Esophagus (tissue), 2 donors: ENCODE data around the gene CTSD. TPM values are rescaled to one million over a fixed set of nuclear protein-coding genes. Genes with fewer than 3 reads are reported as not detected.

Experiments used
- H3K27ac ChIP-seq, 2 donors: one replicate each; pipeline ENCODE4 v1.5.1; 2013; ENCODE audit warnings: low read depth in 2 of 2, mild to moderate bottlenecking in 2 of 2, inconsistent platforms in 1 of 2, low read length in 1 of 2, moderate library complexity in 1 of 2
- H3K27me3 ChIP-seq, 2 donors: one replicate each; pipeline ENCODE4 v1.6.1; 2013; ENCODE audit warnings: low read length in 2 of 2, control low read depth in 1 of 2, mild to moderate bottlenecking in 1 of 2; ENCODE audit not compliant: insufficient read depth in 2 of 2, control insufficient read depth in 1 of 2
- H3K36me3 ChIP-seq, 2 donors: one replicate each; pipeline ENCODE4 v1.6.1; 2013; ENCODE audit warnings: low read length in 1 of 2; ENCODE audit not compliant: control insufficient read depth in 2 of 2, insufficient read depth in 2 of 2
- H3K4me1 ChIP-seq, 2 donors: one replicate each; pipeline ENCODE4 v1.6.1; 2013; ENCODE audit warnings: low read length in 1 of 2; ENCODE audit not compliant: control insufficient read depth in 2 of 2, insufficient read depth in 2 of 2
- H3K4me3 ChIP-seq, 2 donors: one replicate each; pipeline ENCODE4 v1.5.1; 2013; ENCODE audit warnings: low read length in 2 of 2, mild to moderate bottlenecking in 2 of 2, low read depth in 1 of 2, moderate library complexity in 1 of 2
- H3K9me3 ChIP-seq, 2 donors: one replicate each; pipeline ENCODE4 v1.6.1; 2013; ENCODE audit warnings: mild to moderate bottlenecking in 2 of 2, low read depth in 1 of 2, low read length in 1 of 2, moderate library complexity in 1 of 2; ENCODE audit not compliant: control insufficient read depth in 2 of 2, insufficient read depth in 1 of 2
- WGBS, 2 donors: extraction: QIAGEN DNeasy Blood & Tissue Kit; methylation state at CpG; one replicate each; pipeline ENCODE4 v1.1.7; 2013; 5-methylcytosine and 5-hydroxymethylcytosine counted together
- polyA plus RNA-seq, 2 donors: library from polyadenylated mRNA; stranded (reverse); fragments of 200-250 nt; gene quantifications; one replicate each; pipeline ENCODE4 v1.2.3, GENCODE V29; 2013
- donor health status: healthy with polysubstance abuse.
- donor health status: Bipolar disorder and iron deficiency.

CTSD gene
- polyA plus RNA-seq, 2 donors = 273 to 284 TPM

DNA sequence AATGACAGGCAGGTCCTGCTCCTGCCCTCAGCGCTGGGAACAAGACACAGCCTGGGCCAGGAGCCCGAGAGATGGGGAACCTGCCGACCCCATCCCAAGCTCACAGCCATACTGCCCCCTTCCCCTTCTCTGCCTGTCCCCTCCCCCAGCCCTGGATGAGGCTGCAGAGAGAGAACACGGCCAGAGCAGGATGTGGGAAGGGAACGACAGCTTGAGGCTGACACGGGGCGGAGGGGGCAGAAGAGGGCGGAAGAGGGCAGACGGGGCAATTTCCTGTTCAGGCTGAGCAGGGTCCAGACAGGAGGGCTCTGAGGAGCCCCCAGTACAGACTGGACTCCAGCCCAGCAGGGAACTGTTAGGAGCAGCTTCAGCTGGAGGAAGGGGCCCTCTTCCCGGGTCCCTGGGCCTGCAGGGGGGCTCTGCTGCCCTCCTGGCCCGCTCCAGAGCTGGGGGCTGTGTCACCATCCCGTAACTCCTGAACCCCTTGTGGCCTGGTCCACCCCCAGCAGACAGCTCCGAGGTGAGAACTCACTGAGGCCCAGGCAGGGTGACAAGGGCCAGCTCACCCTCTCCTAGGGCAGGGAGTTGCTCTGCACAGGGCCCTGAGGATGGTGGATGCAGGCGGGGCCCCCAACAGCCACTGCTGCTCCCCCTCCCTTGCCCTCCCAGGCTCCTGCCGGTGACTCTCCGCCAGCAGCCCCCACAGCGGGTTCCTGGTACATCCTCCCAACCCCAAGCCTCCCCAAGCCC lies 5.7 kb downstream of the CTSD start:
- Histone ChIP-seq H3K4me1 (peaks cover 8 to 48% of the 10 kb centered on the region in 2 donors), H3K27ac (peak overlapping the region; percentile 22 to 34), H3K4me3 (no peak overlapping the region), H3K36me3 (peaks cover 4 to 73% of the 10 kb centered on the region in 2 donors), H3K9me3 (no peaks in the 10 kb centered on the region), H3K27me3 (no peaks in the 10 kb centered on the region)
- 55 to 69% methylated on average over 17 of the region's 17 CpGs for WGBS, 2 donors

GRCh38 chr11:1756791-1757771 lies 6.6 kb downstream of the CTSD start:
- Histone ChIP-seq H3K27ac (no peak overlapping the region), H3K27me3 (no peaks in the 10 kb centered on the region), H3K9me3 (no peaks in the 10 kb centered on the region), H3K36me3 (peaks cover 4 to 79% of the 10 kb centered on the region in 2 donors), H3K4me1 (peaks cover 6 to 41% of the 10 kb centered on the region in 2 donors), H3K4me3 (no peak overlapping the region)
- WGBS, 2 donors = 81 to 84% methylated on average over 41 of the region's 41 CpGs

GRCh38 chr11:1755692-1756561 lies 7.8 kb downstream of the CTSD start:
- 57 to 66% methylated on average over 16 of the region's 16 CpGs for WGBS, 2 donors
- peak overlapping the region in 1 of 2 donors; percentile 47 for H3K27ac ChIP-seq
- no peaks in the 10 kb centered on the region for H3K9me3 ChIP-seq
- H3K36me3 ChIP-seq = peaks cover 4 to 70% of the 10 kb centered on the region in 2 donors
- H3K4me1 ChIP-seq = peaks cover 4 to 32% of the 10 kb centered on the region in 2 donors
- H3K27me3 ChIP-seq = no peaks in the 10 kb centered on the region
- H3K4me3 ChIP-seq = no peak overlapping the region

GRCh38 chr11:1755344-1755691 lies 8.4 kb downstream of the CTSD start:
- Histone ChIP-seq H3K9me3 (no peaks in the 10 kb centered on the region), H3K36me3 (peaks cover 4 to 64% of the 10 kb centered on the region in 2 donors), H3K27me3 (no peaks in the 10 kb centered on the region), H3K4me1 (peaks cover 6 to 30% of the 10 kb centered on the region in 2 donors), H3K27ac (peak overlapping the region in 1 of 2 donors; percentile 15), H3K4me3 (no peak overlapping the region)
- WGBS, 2 donors = 70 to 72% methylated on average over 9 of the region's 9 CpGs

- Histone ChIP-seq H3K4me3 (no peak overlapping the region), H3K4me1 (peaks cover 6 to 30% of the 10 kb centered on the region in 2 donors), H3K27ac (no peak overlapping the region), H3K27me3 (no peaks in the 10 kb centered on the region), H3K9me3 (no peaks in the 10 kb centered on the region), H3K36me3 (peaks cover 4 to 58% of the 10 kb centered on the region in 2 donors)
- whole genome bisulfite sequencing, 2 donors = 91 to 92% methylated on average over 8 of the region's 8 CpGs
Observed at GRCh38 chr11:1754376-1755150, 9.2 kb downstream of the CTSD start.

- Histone ChIP-seq H3K4me3 (no peak overlapping the region), H3K27me3 (no peaks in the 10 kb centered on the region), H3K4me1 (peaks cover 11 to 27% of the 10 kb centered on the region in 2 donors), H3K36me3 (peaks cover 4 to 51% of the 10 kb centered on the region in 2 donors), H3K27ac (no peak overlapping the region), H3K9me3 (no peaks in the 10 kb centered on the region)
- 88 to 90% methylated on average over 14 of the region's 14 CpGs for WGBS, 2 donors
Observed at GRCh38 chr11:1753929-1754305, 9.8 kb downstream of the CTSD start.

- Histone ChIP-seq H3K36me3 (peaks cover 4 to 47% of the 10 kb centered on the region in 2 donors), H3K4me3 (no peak overlapping the region), H3K27ac (no peak overlapping the region), H3K4me1 (peaks cover 12 to 27% of the 10 kb centered on the region in 2 donors), H3K27me3 (no peaks in the 10 kb centered on the region), H3K9me3 (no peaks in the 10 kb centered on the region)
- 89 to 92% methylated on average over 37 to 38 of the region's 38 CpGs for WGBS, 2 donors
Observed at GRCh38 chr11:1753229-1753928, 10.3 kb downstream of the CTSD start.

- Histone ChIP-seq H3K36me3 (peaks cover 4 to 43% of the 10 kb centered on the region in 2 donors), H3K27ac (no peak overlapping the region), H3K4me3 (no peak overlapping the region), H3K4me1 (peaks cover 12 to 25% of the 10 kb centered on the region in 2 donors), H3K9me3 (no peaks in the 10 kb centered on the region), H3K27me3 (no peaks in the 10 kb centered on the region)
- 83 to 91% methylated on average over 10 of the region's 10 CpGs for WGBS, 2 donors
Observed at GRCh38 chr11:1752907-1753228, 10.9 kb downstream of the CTSD start.
